ENCODE data around the gene PDGFC. TPM values are rescaled to one million over a fixed set of nuclear protein-coding genes. Genes with fewer than 3 reads are reported as not detected.

PDGFC gene
- total and polyA plus RNA-seq, 2 donors (not counting 3 experiments of a cell fraction or from before 2014, with no cell fraction given), result 2.7 to 5.3 TPM

GRCh38 chr4:156929386-156930105, 42.1 kb downstream of the PDGFC start:
- dilution Hi-C loops (cut with MboI; ENCODE audit: extremely low pct_ligation_motif_present, low sequenced_read_pairs), result no loop called here
- Histone ChIP-seq H3K9ac (replicated peaks; ENCODE audit: extremely low read depth, insufficient read depth, low read length) (no peak overlapping the region), H4K20me1 (replicated peaks; ENCODE audit: control insufficient read depth, extremely low read depth, insufficient read depth, low read length) (no peaks in the 10 kb centered on the region), H2AFZ (ENCODE audit: low read depth, low read length) (no peak overlapping the region), H3K36me3 (ENCODE audit: control insufficient read depth in 2 of 2, extremely low read depth in 1 of 2, insufficient read depth in 2 of 2, low read length in 2 of 2) (no peaks in the 10 kb centered on the region), H3K79me2 (ENCODE audit: control insufficient read depth, insufficient read depth, low read length) (no peaks in the 10 kb centered on the region), H3K27me3 (ENCODE audit: control insufficient read depth in 2 of 2, insufficient read depth in 2 of 2, low read length in 2 of 2) (no peaks in the 10 kb centered on the region), H3K9me3 (replicated peaks; ENCODE audit: control insufficient read depth, insufficient read depth, low read length) (no peaks in the 10 kb centered on the region), H3K4me2 (ENCODE audit: insufficient read depth, low read length) (no peak overlapping the region), H3K9me1 (replicated peaks; ENCODE audit: control insufficient read depth, extremely low read depth, insufficient read depth, low read length) (no peaks in the 10 kb centered on the region), H3K4me3 (replicated peaks in 1 of 3; ENCODE audit: insufficient read depth in 1 of 3, low read depth in 1 of 3, low read length in 3 of 3) (no peak overlapping the region), H3K4me1 (ENCODE audit: control insufficient read depth, extremely low read depth, insufficient read depth, low read length) (peaks cover 8% of the 10 kb centered on the region), H3K27ac (ENCODE audit: insufficient read depth, low read depth, low read length) (no peak overlapping the region)
- TF ChIP-seq FOS (IDR thresholded peaks at IDR 0.05; ENCODE audit: borderline replicate concordance, insufficient read depth, low read length), result no peak
- intact Hi-C loops (cut with micrococcal nuclease), result no loop called here
- CTCF ChIA-PET, result no interaction called here
- BruUV-seq (replicated peaks), result no TSS peak
- POLR2A ChIA-PET, result no interaction called here
- no peak for FAIRE-seq
- peak; percentile 44 for DNase-seq (ENCODE audit: low read depth, low spot score)

GRCh38 chr4:156924774-156925315, 46.8 kb downstream of the PDGFC start:
- Histone ChIP-seq H3K4me3 (replicated peaks in 1 of 3; ENCODE audit: insufficient read depth in 1 of 3, low read depth in 1 of 3, low read length in 3 of 3) (no peak overlapping the region), H3K4me1 (ENCODE audit: control insufficient read depth, extremely low read depth, insufficient read depth, low read length) (no peaks in the 10 kb centered on the region), H3K9me3 (replicated peaks; ENCODE audit: control insufficient read depth, insufficient read depth, low read length) (no peaks in the 10 kb centered on the region), H3K4me2 (ENCODE audit: insufficient read depth, low read length) (no peak overlapping the region), H3K79me2 (ENCODE audit: control insufficient read depth, insufficient read depth, low read length) (no peaks in the 10 kb centered on the region), H3K27me3 (ENCODE audit: control insufficient read depth in 2 of 2, insufficient read depth in 2 of 2, low read length in 2 of 2) (no peaks in the 10 kb centered on the region), H3K36me3 (ENCODE audit: control insufficient read depth in 2 of 2, extremely low read depth in 1 of 2, insufficient read depth in 2 of 2, low read length in 2 of 2) (no peaks in the 10 kb centered on the region), H2AFZ (ENCODE audit: low read depth, low read length) (no peak overlapping the region), H3K9me1 (replicated peaks; ENCODE audit: control insufficient read depth, extremely low read depth, insufficient read depth, low read length) (no peaks in the 10 kb centered on the region), H3K27ac (ENCODE audit: insufficient read depth, low read depth, low read length) (no peak overlapping the region), H4K20me1 (replicated peaks; ENCODE audit: control insufficient read depth, extremely low read depth, insufficient read depth, low read length) (no peaks in the 10 kb centered on the region), H3K9ac (replicated peaks; ENCODE audit: extremely low read depth, insufficient read depth, low read length) (no peak overlapping the region)
- ChIA-PET POLR2A (no interaction called here), CTCF (no interaction called here)
- dilution Hi-C loops (cut with MboI; ENCODE audit: extremely low pct_ligation_motif_present, low sequenced_read_pairs), result no loop called here
- no peak for FAIRE-seq
- no TSS peak for BruUV-seq (replicated peaks)
- intact Hi-C loops (cut with micrococcal nuclease), result no loop called here
- TF ChIP-seq FOS (IDR thresholded peaks at IDR 0.05; ENCODE audit: borderline replicate concordance, insufficient read depth, low read length) (no peak), MAX (IDR thresholded peaks at IDR 0.05; ENCODE audit: insufficient read depth, insufficient read length) (no peak), JUN (IDR thresholded peaks at IDR 0.05; ENCODE audit: borderline replicate concordance, insufficient read depth, insufficient read length, low read depth) (no peak), GATA2 (IDR thresholded peaks at IDR 0.05; ENCODE audit: insufficient read depth, insufficient read length, low read depth, low read length) (no peak), POLR2A (IDR thresholded peaks at IDR 0.05; ENCODE audit: low read depth, low read length) (no peak), EZH2 (IDR thresholded peaks at IDR 0.05; ENCODE audit: borderline replicate concordance, low read depth, low read length, severe bottlenecking) (no peak), CTCF (IDR thresholded peaks at IDR 0.05; ENCODE audit: extremely low read depth in 1 of 2, insufficient read depth in 1 of 2, low read depth in 1 of 2, low read length in 2 of 2) (no peak), MYC (IDR thresholded peaks at IDR 0.05; ENCODE audit: low read depth, low read length) (no peak), POLR2AphosphoS5 (IDR thresholded peaks at IDR 0.05; ENCODE audit: insufficient read depth, low read depth, low read length) (no peak)
- DNase-seq (ENCODE audit: low read depth, low spot score), result peak; percentile 12

All from endothelial cell of umbilical vein (primary cell).